ENCODE data around the gene DNAJC27.

GRCh38 chr2:24932715-24933114, 39.0 kb downstream of the DNAJC27 start:
- TF ChIP-seq CTCF (IDR thresholded peaks at IDR 0.05) (no peak), POLR2A (IDR thresholded peaks at IDR 0.05) (no peak)

Data from esophagus squamous epithelium (tissue), 4 donors.